Keratinocyte (primary cell): ENCODE measurements around the gene PRSS53. TPM values are rescaled to one million over a fixed set of nuclear protein-coding genes. Genes with fewer than 3 reads are reported as not detected.

ENCODE experiments used
- DNase-seq: peaks from one replicate; pipeline ENCODE4 v3.0.0-alpha.2; 2011; ENCODE audit warnings: low read depth, missing footprints, low spot score
- FAIRE-seq: peaks from 2 replicates; lab custom pipeline; 2011; peaks lifted over from hg19 to GRCh38; lab: Jason Lieb, UNC
- H2AFZ ChIP-seq: 2 replicates; pipeline ENCODE4 v1.6.0; 2012; ENCODE audit warnings: low read length, control low read depth, inconsistent platforms; ENCODE audit not compliant: control insufficient read depth
- H3K27ac ChIP-seq: 2 replicates; pipeline ENCODE4 v1.5.1; 2011; ENCODE audit warnings: low read length; ENCODE audit not compliant: control insufficient read depth, insufficient read depth
- H3K27me3 ChIP-seq: 3 replicates; pipeline ENCODE4 v1.6.0; 2011; ENCODE audit warnings: low read length; ENCODE audit not compliant: control insufficient read depth, insufficient read depth; ENCODE audit errors: extremely low read depth
- H3K36me3 ChIP-seq, 2 experiments: 2 replicates in 1 of 2; 3 replicates in 1 of 2; pipeline ENCODE4 v1.5.1; 2011; ENCODE audit warnings: low read length in 2 of 2, mild to moderate bottlenecking in 1 of 2; ENCODE audit not compliant: control insufficient read depth in 2 of 2, insufficient read depth in 2 of 2; ENCODE audit errors: extremely low read depth in 1 of 2
- H3K4me1 ChIP-seq: 3 replicates; pipeline ENCODE4 v1.5.1; 2011; ENCODE audit warnings: low read length; ENCODE audit not compliant: control insufficient read depth, insufficient read depth; ENCODE audit errors: extremely low read depth
- H3K4me2 ChIP-seq: 3 replicates; pipeline ENCODE4 v1.6.0; 2011; ENCODE audit warnings: low read depth, low read length; ENCODE audit not compliant: control insufficient read depth, insufficient read depth; ENCODE audit errors: extremely low read depth
- H3K4me3 ChIP-seq, 3 experiments: fragments of 200-600 bp in 1 of 3; sonication (generic) in 1 of 3; 2 replicates in 2 of 3; 3 replicates in 1 of 3; pipeline ENCODE4 v1.5.1; 2011 to 2016; ENCODE audit warnings: low read length in 3 of 3, mild to moderate bottlenecking in 3 of 3, control low read depth in 2 of 3, inconsistent platforms in 1 of 3, low read depth in 1 of 3, mixed read lengths in 1 of 3, mixed run types in 1 of 3, moderate library complexity in 1 of 3; ENCODE audit not compliant: control insufficient read depth in 2 of 3, insufficient read depth in 2 of 3; ENCODE audit errors: extremely low read depth in 1 of 3
- H3K79me2 ChIP-seq: 2 replicates; pipeline ENCODE4 v1.6.0; 2012; ENCODE audit warnings: low read length; ENCODE audit not compliant: control insufficient read depth, insufficient read depth
- H3K9ac ChIP-seq: 3 replicates; pipeline ENCODE4 v1.6.0; 2011; ENCODE audit warnings: low read length; ENCODE audit not compliant: control insufficient read depth, insufficient read depth; ENCODE audit errors: extremely low read depth
- H3K9me1 ChIP-seq: 3 replicates; pipeline ENCODE4 v1.6.0; 2011; ENCODE audit warnings: low read length; ENCODE audit not compliant: control insufficient read depth, insufficient read depth; ENCODE audit errors: extremely low read depth
- H3K9me3 ChIP-seq: 2 replicates; pipeline ENCODE4 v1.5.1; 2012; ENCODE audit warnings: low read depth, low read length; ENCODE audit not compliant: control insufficient read depth
- H4K20me1 ChIP-seq: 3 replicates; pipeline ENCODE4 v1.6.0; 2011; ENCODE audit warnings: low read length; ENCODE audit not compliant: control insufficient read depth, insufficient read depth; ENCODE audit errors: extremely low read depth
- CTCF ChIP-seq, 3 experiments: IDR thresholded peaks in 1 of 3; conservative IDR thresholded peaks in 1 of 3; optimal IDR thresholded peaks in 1 of 3; 2 replicates in 2 of 3; 3 replicates in 1 of 3; pipeline versions ENCODE3 to v1.5.1; 2011; ENCODE audit warnings: low read length in 3 of 3, mild to moderate bottlenecking in 3 of 3, moderate library complexity in 2 of 3, control low read depth in 1 of 3, inconsistent platforms in 1 of 3; ENCODE audit not compliant: insufficient read depth in 2 of 3; ENCODE audit errors: extremely low read depth in 1 of 3
- EZH2 ChIP-seq: IDR thresholded peaks from one replicate; pipeline ENCODE4 v1.6.1; 2012; ENCODE audit warnings: inconsistent platforms, mild to moderate bottlenecking, low read length, moderate library complexity
- dilution Hi-C: fragments of 300-500 bp; cut with MboI; formaldehyde crosslinking; loops from one replicate; pipeline ENCODE4 v1.7.0; 2020; ENCODE audit warnings: low sequenced_read_pairs; ENCODE audit not compliant: extremely low pct_ligation_motif_present
- polyA plus RNA-seq, 5 experiments: library from polyadenylated mRNA; depleted of rRNA in 3 of 5; stranded (reverse) in 3 of 5; stranded (forward) in 1 of 5; unstranded in 1 of 5; fragments of >200 nt; gene quantifications; 1 replicate in 1 of 5; 2 replicates in 3 of 5; 3 replicates in 1 of 5; pipeline versions ENCODE4 v1.2.1 to v1.2.3, GENCODE V29; 2011 to 2012; ENCODE audit warnings: missing spikeins in 2 of 5, low read depth in 1 of 5, low replicate concordance in 1 of 5

Gene PRSS53
- polyA plus RNA-seq, 1 donor (not counting 4 experiments of a cell fraction or from before 2014, with no cell fraction given): 0.50 TPM

GRCh38 chr16:31080756-31081419 is 7.9 kb downstream of the PRSS53 start:
- dilution Hi-C loops: no loop called here
- H3K27me3 ChIP-seq: no peaks in the 10 kb centered on the region
- FAIRE-seq (no peak), DNase-seq (no peak)
- H3K36me3 ChIP-seq: peaks cover 22 to 30% of the 10 kb centered on the region in 2 experiments
- no peak overlapping the region for H2AFZ ChIP-seq
- H3K9me1 ChIP-seq: no peaks in the 10 kb centered on the region
- H3K4me3 ChIP-seq: no peak overlapping the region
- H3K4me1 ChIP-seq: peaks cover 9% of the 10 kb centered on the region
- H3K9ac ChIP-seq: no peak overlapping the region
- no peak overlapping the region for H3K27ac ChIP-seq
- peaks cover 48% of the 10 kb centered on the region for H3K79me2 ChIP-seq
- H3K4me2 ChIP-seq: no peak overlapping the region
- TF ChIP-seq EZH2 (no peak), CTCF (optimal IDR thresholded peaks at IDR 0.05 in 1 of 3, IDR thresholded peaks at IDR 0.05 in 1 of 3, conservative IDR thresholded peaks at IDR 0.05 in 1 of 3; ENCODE audit: extremely low read depth in 1 of 3, insufficient read depth in 2 of 3, low read length in 3 of 3) (no peak)
- no peaks in the 10 kb centered on the region for H4K20me1 ChIP-seq
- H3K9me3 ChIP-seq: no peaks in the 10 kb centered on the region

- dilution Hi-C loops: no loop called here
- TF ChIP-seq CTCF (optimal IDR thresholded peaks at IDR 0.05 in 1 of 3, IDR thresholded peaks at IDR 0.05 in 1 of 3, conservative IDR thresholded peaks at IDR 0.05 in 1 of 3; ENCODE audit: extremely low read depth in 1 of 3, insufficient read depth in 2 of 3, low read length in 3 of 3) (no peak), EZH2 (no peak)
- Histone ChIP-seq H2AFZ (no peak overlapping the region), H3K27ac (no peak overlapping the region), H3K4me1 (peaks cover 2% of the 10 kb centered on the region), H3K27me3 (no peaks in the 10 kb centered on the region), H3K9me1 (no peaks in the 10 kb centered on the region), H3K4me2 (no peak overlapping the region), H3K36me3 (peaks cover 22 to 30% of the 10 kb centered on the region in 2 experiments), H3K4me3 (no peak overlapping the region), H4K20me1 (no peaks in the 10 kb centered on the region), H3K9me3 (no peaks in the 10 kb centered on the region), H3K9ac (no peak overlapping the region), H3K79me2 (peaks cover 53% of the 10 kb centered on the region)
- DNase-seq (no peak), FAIRE-seq (no peak)
Measured at GRCh38 chr16:31080035-31080629, 8.6 kb downstream of the PRSS53 start.
